OCI-LY7 (cell line): ENCODE results near the gene STXBP6. TPM values are rescaled to one million over a fixed set of nuclear protein-coding genes. Genes with fewer than 3 reads are reported as not detected.

Source experiments
- BruUV-seq: library from RNA; stranded (reverse); fragments of 400-500 nt; replicated peaks from 2 replicates; lab custom pipeline; 2021; lab: Mats Ljungman, UMichigan
- CTCF ChIA-PET: fragments of 300-600 bp; sonication (Branson Sonifier 250); formaldehyde crosslinking; loops from one replicate; lab custom pipeline; 2022; ENCODE audit warnings: antibody characterized with exemption; ENCODE audit not compliant: unreplicated experiment; lab: Charles Lee
- POLR2A ChIA-PET: fragments of 300-600 bp; sonication (Branson Sonifier 250); formaldehyde crosslinking; loops from one replicate; lab custom pipeline; 2022; ENCODE audit warnings: antibody characterized with exemption; lab: Charles Lee
- DNase-seq: peaks from one replicate; pipeline ENCODE4 v3.0.0-alpha.2; 2015; ENCODE audit warnings: low spot score
- H2AFZ ChIP-seq: fragments of 200-600 bp; sonication (generic), shearing (Covaris generic); 2 replicates; pipeline ENCODE4 v1.6.1; 2014; ENCODE audit warnings: mild to moderate bottlenecking, antibody characterized with exemption, low read length, moderate library complexity
- H3K27ac ChIP-seq: fragments of 200-600 bp; sonication (generic); 2 replicates; pipeline ENCODE4 v1.5.1; 2014; ENCODE audit warnings: mixed run types, low read depth, mild to moderate bottlenecking, moderate library complexity, low read length, inconsistent platforms; ENCODE audit not compliant: poor library complexity, severe bottlenecking
- H3K36me3 ChIP-seq: fragments of 200-600 bp; sonication (generic); 2 replicates; pipeline ENCODE4 v1.6.1; 2014; ENCODE audit warnings: mild to moderate bottlenecking, antibody characterized with exemption, low read length, moderate library complexity, mixed read lengths; ENCODE audit not compliant: insufficient read depth
- H3K4me1 ChIP-seq: fragments of 200-600 bp; sonication (generic); 2 replicates; pipeline ENCODE4 v1.5.1; 2014; ENCODE audit warnings: mild to moderate bottlenecking, low read length; ENCODE audit not compliant: insufficient read depth, poor library complexity, severe bottlenecking
- H3K4me2 ChIP-seq: fragments of 200-600 bp; sonication (generic); 2 replicates; pipeline ENCODE4 v1.6.1; 2014; ENCODE audit warnings: mild to moderate bottlenecking, low read length
- H3K4me3 ChIP-seq: fragments of 200-600 bp; sonication (generic); 2 replicates; pipeline ENCODE4 v1.5.1; 2014; ENCODE audit warnings: mild to moderate bottlenecking, low read depth, low read length; ENCODE audit not compliant: poor library complexity, severe bottlenecking
- H3K79me2 ChIP-seq: fragments of 200-600 bp; sonication (generic); 2 replicates; pipeline ENCODE4 v1.6.1; 2016; ENCODE audit warnings: low read depth, mild to moderate bottlenecking, low read length, moderate library complexity, mixed read lengths; ENCODE audit not compliant: insufficient read depth
- H3K9me2 ChIP-seq: fragments of 200-600 bp; sonication (generic); 2 replicates; pipeline ENCODE4 v1.6.1; 2016; ENCODE audit warnings: mild to moderate bottlenecking, low read length, mixed read lengths; ENCODE audit not compliant: insufficient read depth
- H3K9me3 ChIP-seq: fragments of 200-600 bp; sonication (generic); 2 replicates; pipeline ENCODE4 v1.6.1; 2014; ENCODE audit warnings: mild to moderate bottlenecking, mixed run types, low read length, mixed read lengths
- H4K20me1 ChIP-seq: fragments of 200-600 bp; sonication (generic); 2 replicates; pipeline ENCODE4 v1.6.1; 2014; ENCODE audit warnings: mild to moderate bottlenecking, antibody characterized with exemption, low read length, moderate library complexity, mixed read lengths; ENCODE audit not compliant: insufficient read depth
- EZH2phosphoT487 ChIP-seq: fragments of 200-600 bp; sonication (generic); IDR thresholded peaks from 2 replicates; pipeline ENCODE4 v1.6.1; 2018; ENCODE audit warnings: low read depth, borderline replicate concordance, mild to moderate bottlenecking, mixed run types, antibody characterized with exemption, low read length, moderate library complexity, mixed read lengths
- intact Hi-C: fragments of 100-400 bp; cut with micrococcal nuclease; formaldehyde crosslinking; loops from one replicate; pipeline ENCODE4 v1.10.0; 2022; ENCODE audit not compliant: unreplicated experiment
- total RNA-seq, 2 experiments: library from RNA; depleted of rRNA in 1 of 2; stranded (reverse); fragments of >200 nt in 1 of 2; shearing (Covaris generic) in 1 of 2; gene quantifications; 2 replicates each; pipeline ENCODE4 v1.2.3, GENCODE V29; 2014 to 2022
- TF ChIP-seq, protein P1 (sequence below): fragments of 200-600 bp; sonication (generic); conservative IDR thresholded peaks from 2 replicates; pipeline ENCODE4 v1.5.1; 2014; ENCODE audit warnings: mild to moderate bottlenecking, antibody characterized with exemption, low read length, moderate library complexity, mixed read lengths

STXBP6 gene
- total RNA-seq, 2 experiments from 2014 or later = 0.48 TPM; not detected in 1

DNA sequence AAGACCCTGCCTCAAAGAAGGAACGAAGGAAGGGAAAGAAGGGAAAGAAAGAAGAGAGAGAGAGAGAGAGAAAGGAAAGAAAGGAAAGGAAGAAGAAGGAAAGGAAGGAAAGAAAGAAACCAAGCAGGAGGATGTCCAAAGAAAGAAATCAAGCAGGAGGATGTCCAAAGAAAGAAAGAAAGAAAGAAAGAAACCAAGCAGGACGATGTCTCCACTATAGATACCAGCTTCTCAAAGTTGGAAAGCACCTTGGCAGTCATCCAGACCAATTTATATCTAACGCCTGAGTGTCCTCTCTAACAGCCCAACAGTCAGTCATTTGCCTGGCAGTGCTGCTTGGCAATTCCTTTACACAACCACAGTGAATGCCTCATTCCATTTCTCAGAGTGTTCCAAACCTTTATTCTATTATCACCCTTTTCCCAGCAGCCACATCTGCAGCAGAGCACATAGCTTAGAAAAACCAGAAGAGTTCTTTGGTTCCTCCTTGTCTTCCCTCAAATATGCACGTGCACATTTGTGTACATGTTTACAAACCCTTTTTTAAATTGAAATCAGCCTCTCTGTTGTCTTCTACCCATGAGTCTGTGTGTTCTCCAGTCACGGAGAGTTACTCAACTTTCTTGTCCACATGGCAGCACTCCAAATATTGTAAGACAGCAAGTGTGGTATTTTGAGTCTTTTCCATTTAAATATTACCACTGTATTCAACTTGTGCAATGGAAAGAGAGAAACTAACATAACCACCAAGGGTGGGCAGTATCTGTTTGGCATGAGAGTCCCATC is 138.4 kb downstream of the STXBP6 start:
- BruUV-seq = no TSS peak
- DNase-seq = no peak
- CTCF ChIA-PET = no interaction called here
- TF ChIP-seq, protein P1, sequence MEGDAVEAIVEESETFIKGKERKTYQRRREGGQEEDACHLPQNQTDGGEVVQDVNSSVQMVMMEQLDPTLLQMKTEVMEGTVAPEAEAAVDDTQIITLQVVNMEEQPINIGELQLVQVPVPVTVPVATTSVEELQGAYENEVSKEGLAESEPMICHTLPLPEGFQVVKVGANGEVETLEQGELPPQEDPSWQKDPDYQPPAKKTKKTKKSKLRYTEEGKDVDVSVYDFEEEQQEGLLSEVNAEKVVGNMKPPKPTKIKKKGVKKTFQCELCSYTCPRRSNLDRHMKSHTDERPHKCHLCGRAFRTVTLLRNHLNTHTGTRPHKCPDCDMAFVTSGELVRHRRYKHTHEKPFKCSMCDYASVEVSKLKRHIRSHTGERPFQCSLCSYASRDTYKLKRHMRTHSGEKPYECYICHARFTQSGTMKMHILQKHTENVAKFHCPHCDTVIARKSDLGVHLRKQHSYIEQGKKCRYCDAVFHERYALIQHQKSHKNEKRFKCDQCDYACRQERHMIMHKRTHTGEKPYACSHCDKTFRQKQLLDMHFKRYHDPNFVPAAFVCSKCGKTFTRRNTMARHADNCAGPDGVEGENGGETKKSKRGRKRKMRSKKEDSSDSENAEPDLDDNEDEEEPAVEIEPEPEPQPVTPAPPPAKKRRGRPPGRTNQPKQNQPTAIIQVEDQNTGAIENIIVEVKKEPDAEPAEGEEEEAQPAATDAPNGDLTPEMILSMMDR = no peak
- H3K4me3 ChIP-seq = no peak overlapping the region
- no peaks in the 10 kb centered on the region for H3K9me2 ChIP-seq
- H3K27ac ChIP-seq = no peak overlapping the region
- H3K4me2 ChIP-seq = no peak overlapping the region
- H3K79me2 ChIP-seq = no peaks in the 10 kb centered on the region
- POLR2A ChIA-PET = interaction anchor here (1.1 to 1.8 kb wide), 2 partner anchors 10 to 14 kb away, joined by 3 to 6 read pairs; no protein-coding TSS in a partner anchor
- no peaks in the 10 kb centered on the region for H4K20me1 ChIP-seq
- intact Hi-C loops = no loop called here
- no peaks in the 10 kb centered on the region for H3K9me3 ChIP-seq
- no peaks in the 10 kb centered on the region for H3K36me3 ChIP-seq
- H3K4me1 ChIP-seq = no peaks in the 10 kb centered on the region
- no peak overlapping the region for H2AFZ ChIP-seq

DNA sequence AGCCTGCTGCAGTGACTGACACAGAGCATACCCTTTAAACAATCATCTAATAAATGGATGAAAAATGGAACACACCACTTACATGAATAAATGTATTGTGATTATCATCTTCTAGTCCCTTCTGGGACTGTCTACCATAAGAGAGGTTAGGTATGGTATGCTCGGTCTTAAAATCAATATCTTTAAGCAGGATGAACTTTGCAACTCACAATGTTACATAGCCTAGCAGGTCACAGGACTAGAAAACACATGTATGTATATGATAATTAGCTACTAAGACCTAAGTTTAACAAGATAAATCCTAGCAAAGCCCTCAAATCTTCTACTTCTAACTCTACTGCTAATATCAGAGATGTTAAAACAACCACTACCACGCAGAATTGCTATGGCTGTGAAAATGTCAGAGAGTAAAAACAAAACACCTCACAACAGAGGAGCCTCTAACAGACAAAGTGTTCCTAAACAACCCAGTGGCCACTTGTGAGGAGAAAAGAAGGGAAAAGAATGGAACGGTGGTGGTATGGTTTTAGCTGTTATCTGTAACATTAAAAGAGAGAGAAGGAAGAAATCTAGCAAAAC is 139.4 kb downstream of the STXBP6 start:
- H3K4me2 ChIP-seq = no peak overlapping the region
- H4K20me1 ChIP-seq = no peaks in the 10 kb centered on the region
- no TSS peak for BruUV-seq
- CTCF ChIA-PET = no interaction called here
- no peaks in the 10 kb centered on the region for H3K36me3 ChIP-seq
- intact Hi-C loops = no loop called here
- H3K4me3 ChIP-seq = no peak overlapping the region
- no peaks in the 10 kb centered on the region for H3K4me1 ChIP-seq
- H3K27ac ChIP-seq = no peak overlapping the region
- no peaks in the 10 kb centered on the region for H3K79me2 ChIP-seq
- no peaks in the 10 kb centered on the region for H3K9me3 ChIP-seq
- TF ChIP-seq EZH2phosphoT487 = no peak
- TF ChIP-seq, protein P1 = no peak
- no peak overlapping the region for H2AFZ ChIP-seq
- POLR2A ChIA-PET = no interaction called here
- no peak for DNase-seq
- H3K9me2 ChIP-seq = no peaks in the 10 kb centered on the region
